HCT116 (cell line): Measurements from ENCODE around the gene RIMS4. TPM values are rescaled to one million over a fixed set of nuclear protein-coding genes. Genes with fewer than 3 reads are reported as not detected.

ENCODE experiments used
- ATAC-seq: fragments of 200-7000 bp; cut with Tn5 transposase; 2 replicates; pipeline ENCODE4 v1.9.1; 2020; ENCODE audit warnings: mild to moderate bottlenecking, moderate library complexity
- BruUV-seq: library from RNA; stranded (reverse); fragments of 400-500 nt; replicated peaks from 2 replicates; lab custom pipeline; 2021; lab: Mats Ljungman, UMichigan
- CTCF ChIA-PET: fragments of 300-600 bp; sonication (Branson Sonifier 250); formaldehyde crosslinking; loops from one replicate; lab custom pipeline; 2021; ENCODE audit warnings: antibody characterized with exemption; lab: Charles Lee
- POLR2A ChIA-PET: fragments of 300-600, 350-600 bp; sonication (Branson Sonifier 250); formaldehyde crosslinking; loops from one replicate; lab custom pipeline; 2021; ENCODE audit warnings: antibody characterized with exemption; lab: Charles Lee
- RAD21 ChIA-PET, 2 experiments: fragments of 300-600 bp; sonication (Branson Sonifier 250); formaldehyde crosslinking; loops; one replicate each; lab custom pipeline; 2023; ENCODE audit warnings: low total read pairs in 2 of 2; ENCODE audit not compliant: uncharacterized antibody in 2 of 2, unreplicated experiment in 2 of 2, low non-redundant PET in 1 of 2; lab: Charles Lee
- DNase-seq: peaks from one replicate; pipeline ENCODE4 v3.0.0-alpha.2; 2010; ENCODE audit warnings: low read depth, low spot score
- H2AFZ ChIP-seq: fragments of 200-600 bp; shearing (Covaris generic), sonication (generic); 2 replicates; pipeline ENCODE4 v1.6.1; 2017; ENCODE audit warnings: low read depth, mixed run types, mixed read lengths, antibody characterized with exemption, low read length; ENCODE audit not compliant: poor library complexity, severe bottlenecking
- H3K27ac ChIP-seq: 2 replicates; pipeline ENCODE4 v1.5.1; 2012; ENCODE audit warnings: low read depth, low read length
- H3K27me3 ChIP-seq: fragments of 200-600 bp; sonication (generic); 2 replicates; pipeline ENCODE4 v1.6.1; 2016; ENCODE audit warnings: mixed run types, low read length, mixed read lengths; ENCODE audit not compliant: insufficient read depth
- H3K36me3 ChIP-seq, 2 experiments: fragments of 200-500 bp in 1 of 2; fragments of 200-600 bp in 1 of 2; sonication (Bioruptor generic) in 1 of 2; sonication (generic) in 1 of 2; 2 replicates each; pipeline versions ENCODE4 v1.5.1 to v1.6.1; 2014 to 2016; ENCODE audit warnings: low read length in 2 of 2, inconsistent platforms in 1 of 2, mixed read lengths in 1 of 2, mixed run types in 1 of 2; ENCODE audit not compliant: insufficient read depth in 2 of 2, control insufficient read depth in 1 of 2
- H3K4me1 ChIP-seq, 2 experiments: fragments of 200-600 bp in 1 of 2; sonication (generic) in 1 of 2; 2 replicates each; pipeline versions ENCODE4 v1.5.1 to v1.6.1; 2012 to 2017; ENCODE audit warnings: low read length in 2 of 2, inconsistent platforms in 1 of 2, mild to moderate bottlenecking in 1 of 2, mixed read lengths in 1 of 2, mixed run types in 1 of 2, moderate library complexity in 1 of 2; ENCODE audit not compliant: insufficient read depth in 2 of 2, control insufficient read depth in 1 of 2
- H3K4me2 ChIP-seq: fragments of 200-600 bp; sonication (generic); 2 replicates; pipeline ENCODE4 v1.6.1; 2017; ENCODE audit warnings: mixed run types, low read length, mixed read lengths
- H3K4me3 ChIP-seq, 2 experiments: fragments of 200-600 bp in 1 of 2; sonication (generic) in 1 of 2; replicated peaks in 1 of 2; 2 replicates each; pipeline ENCODE4 v1.5.1; 2011 to 2016; ENCODE audit warnings: low read length in 2 of 2, control low read depth in 1 of 2, low read depth in 1 of 2, mild to moderate bottlenecking in 1 of 2, mixed read lengths in 1 of 2, mixed run types in 1 of 2
- H3K79me2 ChIP-seq: fragments of 200-600 bp; sonication (generic); 2 replicates; pipeline ENCODE4 v1.6.1; 2017; ENCODE audit warnings: mild to moderate bottlenecking, mixed run types, low read length, moderate library complexity, mixed read lengths; ENCODE audit not compliant: insufficient read depth
- H3K9ac ChIP-seq: fragments of 200-600 bp; sonication (generic); 2 replicates; pipeline ENCODE4 v1.6.1; 2016; ENCODE audit warnings: low read length, mixed read lengths
- H3K9me2 ChIP-seq: fragments of 200-600 bp; sonication (generic), shearing (Covaris generic); 2 replicates; pipeline ENCODE4 v1.6.1; 2017; ENCODE audit warnings: mixed run types, mild to moderate bottlenecking, moderate library complexity; ENCODE audit not compliant: insufficient read depth
- H3K9me3 ChIP-seq, 2 experiments: fragments of 200-500 bp in 1 of 2; fragments of 200-600 bp in 1 of 2; sonication (Bioruptor generic) in 1 of 2; sonication (generic) in 1 of 2; 2 replicates each; pipeline ENCODE4 v1.6.1; 2014 to 2017; ENCODE audit warnings: low read length in 2 of 2, mixed read lengths in 2 of 2, inconsistent platforms in 1 of 2, low read depth in 1 of 2, mild to moderate bottlenecking in 1 of 2, mixed run types in 1 of 2, moderate library complexity in 1 of 2; ENCODE audit not compliant: control insufficient read depth in 1 of 2, insufficient read depth in 1 of 2
- H4K20me1 ChIP-seq: fragments of 200-600 bp; sonication (generic), shearing (Covaris generic); 2 replicates; pipeline ENCODE4 v1.6.1; 2017; ENCODE audit warnings: mixed run types, mild to moderate bottlenecking, moderate library complexity; ENCODE audit not compliant: insufficient read depth
- CBX3 ChIP-seq: IDR thresholded peaks from 2 replicates; pipeline ENCODE4 v1.6.1; 2012; ENCODE audit warnings: low read depth
- CEBPB ChIP-seq: IDR thresholded peaks from 2 replicates; pipeline ENCODE4 v1.6.1; 2012; ENCODE audit warnings: low read depth
- CTCF ChIP-seq, 3 experiments: fragments of 200-600 bp in 1 of 3; sonication (generic) in 1 of 3; IDR thresholded peaks in 2 of 3; conservative IDR thresholded peaks in 1 of 3; 2 replicates each; pipeline ENCODE4 v1.5.1; 2012 to 2017; ENCODE audit warnings: low read depth in 2 of 3, low read length in 2 of 3, antibody characterized with exemption in 1 of 3, borderline replicate concordance in 1 of 3, control low read depth in 1 of 3, mild to moderate bottlenecking in 1 of 3, mixed read lengths in 1 of 3, mixed run types in 1 of 3, moderate library complexity in 1 of 3; ENCODE audit not compliant: insufficient read depth in 1 of 3
- EGR1 ChIP-seq: IDR thresholded peaks from 2 replicates; pipeline ENCODE4 v1.6.1; 2012; ENCODE audit warnings: low read depth
- ELF1 ChIP-seq: IDR thresholded peaks from 2 replicates; pipeline ENCODE4 v1.6.1; 2012; ENCODE audit warnings: low read depth, borderline replicate concordance
- EZH2 ChIP-seq: fragments of 200-600 bp; sonication (generic); IDR thresholded peaks from 2 replicates; pipeline ENCODE4 v1.6.1; 2017; ENCODE audit warnings: antibody characterized with exemption, mixed run types
- JUND ChIP-seq: IDR thresholded peaks from 2 replicates; pipeline ENCODE4 v1.6.1; 2012
- MAX ChIP-seq: IDR thresholded peaks from 2 replicates; pipeline ENCODE4 v1.6.1; 2012
- POLR2A ChIP-seq: IDR thresholded peaks from 2 replicates; pipeline ENCODE4 v1.7.0; 2011; ENCODE audit warnings: borderline replicate concordance; ENCODE audit not compliant: insufficient read depth, insufficient read length; ENCODE audit errors: extremely low read depth
- POLR2AphosphoS5 ChIP-seq: IDR thresholded peaks from 2 replicates; pipeline ENCODE4 v1.6.1; 2011; ENCODE audit warnings: mild to moderate bottlenecking, low read depth, low read length, moderate library complexity
- RAD21 ChIP-seq: IDR thresholded peaks from 2 replicates; pipeline ENCODE4 v1.6.1; 2012; ENCODE audit warnings: low read depth, mild to moderate bottlenecking
- REST ChIP-seq: IDR thresholded peaks from 2 replicates; pipeline ENCODE4 v1.6.1; 2012; ENCODE audit warnings: low read depth
- SP1 ChIP-seq: IDR thresholded peaks from 2 replicates; pipeline ENCODE4 v1.6.1; 2012; ENCODE audit warnings: low read depth
- SRF ChIP-seq: IDR thresholded peaks from 2 replicates; pipeline ENCODE4 v1.6.1; 2012; ENCODE audit warnings: low read depth
- TCF7L2 ChIP-seq: IDR thresholded peaks from 2 replicates; pipeline ENCODE4 v1.7.0; 2011; ENCODE audit warnings: borderline replicate concordance, inconsistent platforms; ENCODE audit not compliant: insufficient read depth, insufficient read length; ENCODE audit errors: extremely low read depth
- YY1 ChIP-seq: IDR thresholded peaks from 2 replicates; pipeline ENCODE4 v1.6.1; 2011; ENCODE audit warnings: low read length, low read depth, moderate library complexity, mild to moderate bottlenecking; ENCODE audit not compliant: insufficient replicate concordance; ENCODE audit errors: extremely low read depth
- intact Hi-C: fragments of 100-400 bp; cut with micrococcal nuclease; formaldehyde crosslinking; loops from 2 replicates; pipeline ENCODE4 v1.10.0; 2022
- total RNA-seq: library from RNA; stranded (reverse); gene quantifications from one replicate; pipeline ENCODE4 v1.2.1, GENCODE V29; 2021; ENCODE audit not compliant: unreplicated experiment
- TF ChIP-seq, protein P1 (sequence below): IDR thresholded peaks from 2 replicates; pipeline ENCODE4 v1.6.1; 2011; ENCODE audit warnings: mild to moderate bottlenecking, low read length, moderate library complexity; ENCODE audit not compliant: insufficient replicate concordance; ENCODE audit errors: extremely low read depth
- TF ChIP-seq, protein P2 (sequence below): IDR thresholded peaks from 2 replicates; pipeline ENCODE4 v1.6.1; 2012

Gene RIMS4
- total RNA-seq, 1 experiment from 2014 or later: 0.05 TPM

DNA sequence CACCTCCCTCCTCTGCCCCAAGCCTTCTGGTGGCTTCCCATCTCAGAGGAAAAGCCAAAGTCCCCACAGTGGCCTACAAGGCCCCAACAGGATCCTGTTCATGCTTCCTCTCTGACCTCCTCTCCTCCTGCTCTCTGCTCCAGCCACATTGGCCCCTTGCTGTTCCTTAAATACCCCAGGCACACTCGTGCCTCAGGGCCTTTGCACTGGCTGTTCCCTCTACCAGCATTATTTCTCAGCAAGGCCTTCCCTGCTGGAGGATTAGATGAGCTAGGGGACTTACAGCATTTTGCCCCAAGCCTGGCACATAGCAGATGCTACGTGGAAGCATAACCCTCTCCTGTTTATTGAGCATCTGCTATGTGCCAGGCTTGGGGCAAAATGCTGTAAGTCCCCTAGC is 87.4 kb downstream of the RIMS4 start:
- ChIA-PET CTCF (no interaction called here), RAD21 (no interaction called here), POLR2A (no interaction called here)
- Histone ChIP-seq H3K27me3 (no peaks in the 10 kb centered on the region), H3K79me2 (no peaks in the 10 kb centered on the region), H2AFZ (no peak overlapping the region), H3K4me1 (peaks cover 26 to 31% of the 10 kb centered on the region in 2 experiments), H3K36me3 (no peaks in the 10 kb centered on the region), H3K9ac (no peak overlapping the region), H3K4me2 (no peak overlapping the region), H3K9me3 (no peaks in the 10 kb centered on the region), H3K4me3 (no peak overlapping the region), H4K20me1 (no peaks in the 10 kb centered on the region), H3K27ac (no peak overlapping the region), H3K9me2 (no peaks in the 10 kb centered on the region)
- intact Hi-C loops: no loop called here
- BruUV-seq: no TSS peak
- no peak for TF ChIP-seq ELF1
- no peak for TF ChIP-seq YY1
- TF ChIP-seq, protein P1, sequence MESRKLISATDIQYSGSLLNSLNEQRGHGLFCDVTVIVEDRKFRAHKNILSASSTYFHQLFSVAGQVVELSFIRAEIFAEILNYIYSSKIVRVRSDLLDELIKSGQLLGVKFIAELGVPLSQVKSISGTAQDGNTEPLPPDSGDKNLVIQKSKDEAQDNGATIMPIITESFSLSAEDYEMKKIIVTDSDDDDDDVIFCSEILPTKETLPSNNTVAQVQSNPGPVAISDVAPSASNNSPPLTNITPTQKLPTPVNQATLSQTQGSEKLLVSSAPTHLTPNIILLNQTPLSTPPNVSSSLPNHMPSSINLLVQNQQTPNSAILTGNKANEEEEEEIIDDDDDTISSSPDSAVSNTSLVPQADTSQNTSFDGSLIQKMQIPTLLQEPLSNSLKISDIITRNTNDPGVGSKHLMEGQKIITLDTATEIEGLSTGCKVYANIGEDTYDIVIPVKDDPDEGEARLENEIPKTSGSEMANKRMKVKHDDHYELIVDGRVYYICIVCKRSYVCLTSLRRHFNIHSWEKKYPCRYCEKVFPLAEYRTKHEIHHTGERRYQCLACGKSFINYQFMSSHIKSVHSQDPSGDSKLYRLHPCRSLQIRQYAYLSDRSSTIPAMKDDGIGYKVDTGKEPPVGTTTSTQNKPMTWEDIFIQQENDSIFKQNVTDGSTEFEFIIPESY: no peak
- TF ChIP-seq EZH2: no peak
- TF ChIP-seq, protein P2, sequence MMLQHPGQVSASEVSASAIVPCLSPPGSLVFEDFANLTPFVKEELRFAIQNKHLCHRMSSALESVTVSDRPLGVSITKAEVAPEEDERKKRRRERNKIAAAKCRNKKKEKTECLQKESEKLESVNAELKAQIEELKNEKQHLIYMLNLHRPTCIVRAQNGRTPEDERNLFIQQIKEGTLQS: no peak
- no peak for TF ChIP-seq JUND
- TF ChIP-seq REST: no peak
- TF ChIP-seq MAX: no peak
- TF ChIP-seq CEBPB: no peak
- TF ChIP-seq SP1: no peak
- no peak for TF ChIP-seq POLR2AphosphoS5
- TF ChIP-seq EGR1: no peak
- TF ChIP-seq TCF7L2: no peak
- no peak for TF ChIP-seq CTCF (IDR thresholded peaks at IDR 0.05 in 2 of 3, conservative IDR thresholded peaks at IDR 0.05 in 1 of 3; ENCODE audit: borderline replicate concordance in 1 of 3, insufficient read depth in 1 of 3, low read depth in 2 of 3, low read length in 2 of 3)
- no peak for TF ChIP-seq RAD21
- TF ChIP-seq POLR2A: no peak
- no peak for TF ChIP-seq SRF
- TF ChIP-seq CBX3: no peak
- no peak for ATAC-seq
- DNase-seq: no peak
